PFSK-1 (cell line): ENCODE data around the gene RTP3.

Experiments used
- FOXP2 ChIP-seq: optimal IDR thresholded peaks from 2 replicates; pipeline ENCODE3; 2011; ENCODE audit warnings: borderline replicate concordance, control low read depth, inconsistent platforms; ENCODE audit not compliant: insufficient read depth; ENCODE audit errors: extremely low read length, extremely low read depth
- POLR2AphosphoS5 ChIP-seq: IDR thresholded peaks from 2 replicates; pipeline ENCODE4 v1.6.1; 2012; ENCODE audit warnings: low read depth, mild to moderate bottlenecking, control low read depth, low read length, moderate library complexity
- SIN3A ChIP-seq: IDR thresholded peaks from 2 replicates; pipeline ENCODE4 v1.6.1; 2012; ENCODE audit warnings: mild to moderate bottlenecking, low read length, moderate library complexity, borderline replicate concordance; ENCODE audit not compliant: insufficient read depth
- TAF1 ChIP-seq: IDR thresholded peaks from 2 replicates; pipeline ENCODE4 v1.6.1; 2012; ENCODE audit warnings: low read length, control low read depth, borderline replicate concordance; ENCODE audit not compliant: insufficient read depth
- TF ChIP-seq, protein P1 (sequence below), 2 experiments: IDR thresholded peaks; 2 replicates each; pipeline versions ENCODE4 v1.6.1 to v1.8.0; 2011 to 2012; ENCODE audit warnings: low read depth in 2 of 2, low read length in 2 of 2, control low read depth in 1 of 2, inconsistent platforms in 1 of 2, mild to moderate bottlenecking in 1 of 2, moderate library complexity in 1 of 2; ENCODE audit not compliant: insufficient read depth in 1 of 2

RTP3 gene

DNA sequence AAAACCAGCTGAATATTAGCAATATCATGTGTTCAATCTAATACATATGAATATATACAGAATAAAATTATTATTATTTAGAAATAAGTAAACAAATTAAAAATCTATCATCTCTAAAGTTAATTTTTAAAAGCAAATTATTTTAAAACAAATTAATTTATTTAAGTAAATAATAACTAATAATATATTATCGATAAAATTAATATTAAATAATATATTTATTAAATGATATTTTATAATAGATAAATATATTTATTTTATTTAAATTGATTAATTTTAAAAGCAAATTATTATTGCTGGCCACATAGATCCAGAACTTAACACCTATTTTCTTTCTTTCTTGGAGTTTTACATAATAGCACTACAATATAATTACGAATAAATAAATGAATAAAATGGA is 22.2 kb downstream of the RTP3 start:
- TF ChIP-seq SIN3A, result no peak

GRCh38 chr3:46520531-46520930 is 22.8 kb downstream of the RTP3 start:
- TF ChIP-seq FOXP2 (no peak), POLR2AphosphoS5 (no peak), TAF1 (no peak), SIN3A (no peak)
- TF ChIP-seq, protein P1, sequence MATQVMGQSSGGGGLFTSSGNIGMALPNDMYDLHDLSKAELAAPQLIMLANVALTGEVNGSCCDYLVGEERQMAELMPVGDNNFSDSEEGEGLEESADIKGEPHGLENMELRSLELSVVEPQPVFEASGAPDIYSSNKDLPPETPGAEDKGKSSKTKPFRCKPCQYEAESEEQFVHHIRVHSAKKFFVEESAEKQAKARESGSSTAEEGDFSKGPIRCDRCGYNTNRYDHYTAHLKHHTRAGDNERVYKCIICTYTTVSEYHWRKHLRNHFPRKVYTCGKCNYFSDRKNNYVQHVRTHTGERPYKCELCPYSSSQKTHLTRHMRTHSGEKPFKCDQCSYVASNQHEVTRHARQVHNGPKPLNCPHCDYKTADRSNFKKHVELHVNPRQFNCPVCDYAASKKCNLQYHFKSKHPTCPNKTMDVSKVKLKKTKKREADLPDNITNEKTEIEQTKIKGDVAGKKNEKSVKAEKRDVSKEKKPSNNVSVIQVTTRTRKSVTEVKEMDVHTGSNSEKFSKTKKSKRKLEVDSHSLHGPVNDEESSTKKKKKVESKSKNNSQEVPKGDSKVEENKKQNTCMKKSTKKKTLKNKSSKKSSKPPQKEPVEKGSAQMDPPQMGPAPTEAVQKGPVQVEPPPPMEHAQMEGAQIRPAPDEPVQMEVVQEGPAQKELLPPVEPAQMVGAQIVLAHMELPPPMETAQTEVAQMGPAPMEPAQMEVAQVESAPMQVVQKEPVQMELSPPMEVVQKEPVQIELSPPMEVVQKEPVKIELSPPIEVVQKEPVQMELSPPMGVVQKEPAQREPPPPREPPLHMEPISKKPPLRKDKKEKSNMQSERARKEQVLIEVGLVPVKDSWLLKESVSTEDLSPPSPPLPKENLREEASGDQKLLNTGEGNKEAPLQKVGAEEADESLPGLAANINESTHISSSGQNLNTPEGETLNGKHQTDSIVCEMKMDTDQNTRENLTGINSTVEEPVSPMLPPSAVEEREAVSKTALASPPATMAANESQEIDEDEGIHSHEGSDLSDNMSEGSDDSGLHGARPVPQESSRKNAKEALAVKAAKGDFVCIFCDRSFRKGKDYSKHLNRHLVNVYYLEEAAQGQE (IDR thresholded peaks at IDR 0.05; ENCODE audit: insufficient read depth in 1 of 2, low read depth in 2 of 2, low read length in 2 of 2), result no peak

GRCh38 chr3:46521096-46521495 is 23.3 kb downstream of the RTP3 start:
- TF ChIP-seq FOXP2, result no peak
- TF ChIP-seq SIN3A, result no peak
- TF ChIP-seq, protein P1 (IDR thresholded peaks at IDR 0.05; ENCODE audit: insufficient read depth in 1 of 2, low read depth in 2 of 2, low read length in 2 of 2), result no peak
- TF ChIP-seq TAF1, result no peak
- TF ChIP-seq POLR2AphosphoS5, result no peak

DNA sequence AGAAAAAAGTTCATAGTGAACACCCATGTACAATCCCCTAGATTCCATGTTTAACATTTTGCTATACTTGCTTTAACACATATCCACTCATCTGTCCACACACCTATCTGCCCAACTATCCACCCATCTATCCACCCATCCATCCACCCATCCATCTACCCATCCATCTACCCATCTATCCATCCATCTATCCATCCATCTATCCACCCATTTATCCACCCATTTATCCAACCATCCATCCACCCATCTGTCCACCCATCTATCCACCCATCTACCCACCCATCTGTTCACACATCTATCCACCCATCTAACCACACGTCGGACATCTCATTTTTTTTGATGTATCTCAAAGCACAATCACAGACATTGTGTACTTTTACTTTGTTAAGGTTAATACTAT is 25.8 kb downstream of the RTP3 start:
- TF ChIP-seq FOXP2, result no peak

DNA sequence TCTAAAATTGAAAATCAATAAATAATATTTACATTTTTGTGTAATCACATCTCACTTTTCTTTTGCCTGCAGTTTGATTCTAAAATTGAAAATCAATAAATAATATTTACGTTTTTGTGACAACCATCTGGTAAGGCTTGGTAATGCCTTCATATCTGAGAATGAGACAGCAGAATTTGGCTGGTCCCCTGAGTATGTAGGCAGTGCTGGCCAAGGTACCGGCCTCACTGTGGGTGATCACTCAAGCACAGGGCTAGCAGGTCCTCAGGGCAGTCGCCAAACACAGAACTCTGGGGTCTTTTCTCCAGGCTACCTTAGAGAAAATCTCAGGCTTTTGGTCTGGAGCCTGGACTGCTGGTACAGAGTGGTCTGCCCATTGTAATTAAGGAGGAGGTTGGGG is 26.2 kb downstream of the RTP3 start:
- TF ChIP-seq FOXP2 (no peak), SIN3A (no peak), POLR2AphosphoS5 (no peak), TAF1 (no peak)
- TF ChIP-seq, protein P1 (IDR thresholded peaks at IDR 0.05; ENCODE audit: insufficient read depth in 1 of 2, low read depth in 2 of 2, low read length in 2 of 2), result no peak

DNA sequence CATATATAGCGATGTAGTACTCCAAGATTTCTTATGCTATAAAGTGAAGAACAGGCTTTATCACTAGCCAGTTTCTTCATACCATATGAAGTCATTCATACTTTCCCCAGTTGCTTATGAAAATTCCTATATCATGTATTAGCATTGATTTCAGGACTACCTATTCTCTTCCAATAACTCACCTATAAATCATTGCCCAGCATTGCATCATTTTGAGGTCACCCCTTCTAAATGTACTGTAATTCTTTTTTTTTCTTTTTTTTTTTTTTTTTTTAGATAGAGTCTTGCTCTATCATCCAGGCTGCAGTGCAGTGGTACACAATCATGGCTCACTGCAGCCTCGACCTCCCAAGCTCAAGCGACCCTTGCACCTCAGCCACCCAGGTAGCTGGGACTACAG is 27.1 kb downstream of the RTP3 start:
- TF ChIP-seq FOXP2 (no peak), TAF1 (no peak), SIN3A (no peak), POLR2AphosphoS5 (no peak)
- TF ChIP-seq, protein P1 (IDR thresholded peaks at IDR 0.05; ENCODE audit: insufficient read depth in 1 of 2, low read depth in 2 of 2, low read length in 2 of 2), result no peak

GRCh38 chr3:46527239-46527638 is 29.5 kb downstream of the RTP3 start:
- TF ChIP-seq, protein P1 (IDR thresholded peaks at IDR 0.05; ENCODE audit: insufficient read depth in 1 of 2, low read depth in 2 of 2, low read length in 2 of 2), result no peak
- TF ChIP-seq POLR2AphosphoS5 (no peak), TAF1 (no peak), SIN3A (no peak), FOXP2 (no peak)
